Jurkat, Clone E6-1 (cell line): ENCODE measurements around the gene CCDC69. TPM values are rescaled to one million over a fixed set of nuclear protein-coding genes. Genes with fewer than 3 reads are reported as not detected.
"Not testable (repeated sequence)": the region's sequence is repeated elsewhere in the genome, so short reads cannot be mapped to it uniquely, and the experiment has no call there.

Source experiments
- DNase-seq: peaks from one replicate; pipeline ENCODE4 v3.0.0-alpha.2; 2011; ENCODE audit warnings: low read depth, low spot score
- H3K4me3 ChIP-seq: 2 replicates; pipeline ENCODE4 v1.5.1; 2011; ENCODE audit warnings: mild to moderate bottlenecking, low read length, control low read depth, moderate library complexity
- polyA plus RNA-seq: library from polyadenylated mRNA; unstranded; fragments of >200 nt; gene quantifications from one replicate; pipeline ENCODE4 v1.2.1, GENCODE V29; 2012; ENCODE audit warnings: missing spikeins; ENCODE audit not compliant: insufficient read length, insufficient read depth

Gene CCDC69
- 7.4 TPM for polyA plus RNA-seq

- no peak for DNase-seq
- H3K4me3 ChIP-seq, result no peak within 1 kb of the TSS
These were observed at the start of gene CCDC69 for GRCh38 chr5:151223447-151224264. Gene CCDC69 (minus strand): TSS chr5:151224092. CDS start chr5:151223970, 122 bp downstream.

- DNase-seq, result no peak
- H3K4me3 ChIP-seq, result no peak overlapping the region
These were observed 47.4 kb upstream of the CCDC69 start for GRCh38 chr5:151271336-151271735.

GRCh38 chr5:151270599-151270998 is 46.7 kb upstream of the CCDC69 start:
- no peak overlapping the region for H3K4me3 ChIP-seq
- DNase-seq, result no peak

GRCh38 chr5:151267491-151268260 is 43.8 kb upstream of the CCDC69 start:
- H3K4me3 ChIP-seq, result no peak overlapping the region
- DNase-seq, result no peak

- no peak overlapping the region for H3K4me3 ChIP-seq
- DNase-seq, result no peak
These were observed 40.2 kb upstream of the CCDC69 start for GRCh38 chr5:151264113-151264512.

GRCh38 chr5:151262532-151262931 is 38.6 kb upstream of the CCDC69 start:
- H3K4me3 ChIP-seq, result no peak overlapping the region
- no peak for DNase-seq

GRCh38 chr5:151259931-151260330 is 36.0 kb upstream of the CCDC69 start:
- DNase-seq, result no peak
- no peak overlapping the region for H3K4me3 ChIP-seq

GRCh38 chr5:151258816-151259215 is 34.9 kb upstream of the CCDC69 start:
- DNase-seq, result no peak

GRCh38 chr5:151258201-151258611 is 34.3 kb upstream of the CCDC69 start:
- no peak for DNase-seq
- no peak overlapping the region for H3K4me3 ChIP-seq

More at GRCh38 chr5:151258816-151259215, 34.9 kb upstream of the CCDC69 start:
- H3K4me3 ChIP-seq, result no peak overlapping the region

- H3K4me3 ChIP-seq, result no peak overlapping the region
- no peak for DNase-seq
These were observed 33.9 kb upstream of the CCDC69 start for GRCh38 chr5:151257731-151258181.

- no peak for DNase-seq
These were observed 31.9 kb upstream of the CCDC69 start for GRCh38 chr5:151255621-151256286.

GRCh38 chr5:151254990-151255389 is 31.1 kb upstream of the CCDC69 start:
- not testable (repeated sequence) for DNase-seq

More at GRCh38 chr5:151255621-151256286, 31.9 kb upstream of the CCDC69 start:
- no peak overlapping the region for H3K4me3 ChIP-seq

GRCh38 chr5:151254556-151254955 is 30.7 kb upstream of the CCDC69 start:
- DNase-seq, result no peak
- H3K4me3 ChIP-seq, result no peak overlapping the region

More at GRCh38 chr5:151254990-151255389, 31.1 kb upstream of the CCDC69 start:
- H3K4me3 ChIP-seq, result not testable (repeated sequence)

- peak overlapping the region; percentile 73 for H3K4me3 ChIP-seq
- no peak for DNase-seq
These were observed 29.7 kb upstream of the CCDC69 start for GRCh38 chr5:151253605-151253950.

GRCh38 chr5:151252762-151253604 is 29.1 kb upstream of the CCDC69 start, which contains the start of gene GM2A:
Gene GM2A (plus strand): TSS chr5:151253185. CDS start chr5:151253217, 32 bp downstream.
- DNase-seq, result peak; percentile 95
- peak within 1 kb of the TSS; percentile 73 for H3K4me3 ChIP-seq

GRCh38 chr5:151251621-151252020 is 27.7 kb upstream of the CCDC69 start:
- no peak overlapping the region for H3K4me3 ChIP-seq
- DNase-seq, result no peak

- H3K4me3 ChIP-seq, result no peak overlapping the region
- DNase-seq, result peak; percentile 29
These were observed 27.2 kb upstream of the CCDC69 start for GRCh38 chr5:151251001-151251551.

GRCh38 chr5:151250346-151251000 is 26.6 kb upstream of the CCDC69 start:
- DNase-seq, result no peak

More at GRCh38 chr5:151250346-151251000, 26.6 kb upstream of the CCDC69 start:
- no peak overlapping the region for H3K4me3 ChIP-seq
